Stimulated activated CD8-positive, alpha-beta memory T cell treated with anti-CD3 and anti-CD28 coated beads, Interleukin-4, amount 100 ng/mL, for 24 hours (primary cell): ENCODE data around the gene KMT2B.
"Not testable (repeated sequence)": the region's sequence is repeated elsewhere in the genome, so short reads cannot be mapped to it uniquely, and the experiment has no call there.

ENCODE experiments used
- DNase-seq: peaks from one replicate; pipeline ENCODE4 v3.0.0-alpha.2; 2020; ENCODE audit warnings: low read depth

The KMT2B gene

DNA sequence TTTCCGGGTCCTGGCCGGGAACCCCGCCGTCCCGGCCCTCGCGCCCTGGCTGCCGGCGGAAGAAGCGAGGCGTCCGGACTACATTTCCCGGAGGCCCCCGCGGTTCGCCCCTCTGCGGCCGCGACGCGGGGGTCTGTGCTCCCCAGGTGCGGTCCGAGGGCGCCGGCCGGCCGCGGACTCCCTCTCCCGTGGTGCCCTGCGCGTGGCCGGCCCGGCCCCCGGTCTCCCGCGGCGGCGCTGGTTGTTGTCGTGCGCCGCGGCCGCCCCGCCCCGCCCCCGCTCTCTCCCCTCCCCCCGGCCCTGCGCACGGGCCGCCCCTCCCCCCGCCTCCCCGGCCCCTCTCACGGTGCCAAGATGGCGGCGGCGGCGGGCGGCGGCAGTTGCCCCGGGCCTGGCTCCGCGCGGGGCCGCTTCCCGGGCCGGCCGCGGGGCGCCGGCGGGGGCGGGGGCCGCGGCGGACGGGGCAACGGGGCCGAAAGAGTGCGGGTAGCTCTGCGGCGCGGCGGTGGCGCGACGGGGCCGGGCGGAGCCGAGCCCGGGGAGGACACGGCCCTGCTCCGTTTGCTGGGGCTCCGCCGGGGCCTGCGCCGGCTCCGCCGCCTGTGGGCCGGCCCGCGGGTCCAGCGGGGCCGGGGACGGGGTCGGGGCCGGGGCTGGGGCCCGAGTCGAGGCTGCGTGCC is at the start of gene KMT2B:
Gene KMT2B (plus strand): TSS at position 339 of the 680 bp plus-strand sequence. CDS start 16 bp downstream, at position 355.
- DNase-seq, result no peak

DNA sequence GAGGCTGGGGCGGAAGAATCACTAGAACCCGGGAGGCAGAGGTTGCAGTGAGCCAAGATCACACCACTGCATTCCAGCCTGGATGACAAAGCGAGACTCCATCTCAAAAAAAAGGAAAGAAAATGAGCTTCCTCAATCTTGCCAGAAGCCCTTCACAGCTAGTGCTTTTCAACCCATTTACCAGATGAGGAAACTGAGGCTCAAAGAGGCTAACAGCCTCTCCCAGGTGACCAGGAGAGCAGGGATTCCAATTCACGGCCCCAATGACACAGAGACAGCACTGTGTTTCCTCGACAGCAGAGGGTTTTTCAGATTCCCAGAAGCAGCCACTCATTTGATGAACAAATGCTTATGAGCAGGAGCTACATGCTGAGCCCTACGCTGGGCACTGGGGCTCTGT is 48.2 kb upstream of the KMT2B start:
- no peak for DNase-seq

DNA sequence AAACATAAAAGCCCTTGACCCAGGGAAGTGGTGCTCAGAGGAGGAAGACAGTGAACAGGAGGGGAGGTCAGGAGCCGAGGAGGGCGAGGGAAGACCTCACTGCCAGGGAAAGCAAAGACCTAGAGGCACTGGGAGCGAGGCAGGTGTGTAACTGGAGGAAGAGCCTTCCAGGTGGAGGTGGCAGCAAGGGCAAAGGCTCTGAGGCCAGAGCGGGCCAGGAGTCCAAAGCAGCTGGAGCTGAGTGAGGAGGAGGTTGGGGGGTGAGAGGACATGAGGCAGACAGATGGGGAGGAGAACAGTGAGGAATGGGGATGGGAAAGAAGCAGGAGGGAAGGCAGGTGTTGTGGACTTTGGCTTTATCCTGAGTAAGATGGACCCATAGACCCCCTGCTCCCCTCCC is 47.8 kb upstream of the KMT2B start:
- DNase-seq, result no peak

DNA sequence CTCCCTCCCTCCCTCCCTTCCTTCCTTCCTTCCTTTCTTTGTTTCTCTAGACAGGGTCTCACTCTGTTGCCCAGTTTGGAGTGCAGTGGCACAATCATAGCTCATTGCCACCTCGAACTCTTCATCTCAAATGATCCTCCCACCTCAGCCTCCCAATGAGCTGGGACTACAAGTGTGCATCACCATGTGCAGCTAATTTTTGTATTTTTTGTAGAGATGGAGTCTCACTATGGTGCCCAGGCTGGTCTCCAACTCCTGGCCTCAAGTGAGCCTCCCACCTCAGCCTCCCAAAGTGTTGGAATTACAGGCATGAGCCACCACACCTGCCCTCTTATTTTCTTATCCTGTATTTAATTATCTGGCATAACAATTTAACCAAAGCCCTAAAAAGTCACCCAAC is 47.1 kb upstream of the KMT2B start:
- DNase-seq, result no peak

DNA sequence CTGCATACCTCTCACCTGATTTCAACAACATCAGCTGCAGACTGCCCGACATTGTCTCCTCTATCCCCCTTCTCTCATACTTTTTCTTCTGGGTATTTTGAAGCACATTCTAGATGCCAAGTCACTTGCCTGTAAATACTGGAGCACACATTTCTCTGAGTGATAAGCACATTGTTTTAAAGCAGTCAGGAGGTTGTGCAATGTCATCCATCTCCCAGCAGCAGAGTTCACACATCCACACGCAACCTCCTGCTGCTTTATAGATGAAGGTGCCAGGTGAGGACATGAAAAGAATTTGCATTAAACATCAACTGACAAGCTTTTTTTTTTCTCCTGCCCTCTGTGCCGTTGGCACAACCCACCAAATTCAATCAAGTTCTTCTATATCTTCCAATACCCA is 46.0 kb upstream of the KMT2B start:
- DNase-seq, result no peak

- peak; percentile 25 for DNase-seq
These were observed 44.5 kb upstream of the KMT2B start for GRCh38 chr19:35673121-35673804.

GRCh38 chr19:35675589-35676140 is 42.1 kb upstream of the KMT2B start:
- DNase-seq, result no peak

GRCh38 chr19:35689836-35690235 is 28.0 kb upstream of the KMT2B start:
- DNase-seq, result no peak

- not testable (repeated sequence) for DNase-seq
These were observed 26.7 kb upstream of the KMT2B start for GRCh38 chr19:35691106-35691505.

DNA sequence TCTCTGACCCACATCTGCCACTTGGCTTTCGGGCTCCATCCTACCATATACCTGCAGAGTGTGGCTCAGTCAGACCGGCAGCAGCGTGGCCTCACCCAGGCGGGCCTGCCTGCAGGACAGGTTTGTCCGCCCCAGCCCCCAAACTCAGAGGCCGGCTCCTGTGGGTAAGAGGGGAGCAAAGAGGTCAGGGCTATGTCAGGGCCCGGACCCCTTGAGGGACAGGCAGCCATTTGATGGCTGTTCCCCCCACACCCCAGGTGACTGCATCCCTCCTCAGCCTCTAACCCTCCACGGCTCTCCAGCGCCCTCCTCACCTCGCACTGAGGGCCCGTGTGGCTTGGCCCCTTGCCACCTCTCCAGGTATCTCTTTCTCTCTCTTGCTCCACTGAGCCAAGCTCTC is 25.8 kb upstream of the KMT2B start:
- no peak for DNase-seq

- no peak for DNase-seq
These were observed 24.4 kb upstream of the KMT2B start for GRCh38 chr19:35693422-35693821.

GRCh38 chr19:35693835-35694599 is 23.8 kb upstream of the KMT2B start:
- peak; percentile 78 for DNase-seq

GRCh38 chr19:35695895-35696422 is 21.8 kb upstream of the KMT2B start:
- no peak for DNase-seq

GRCh38 chr19:35696835-35697234 is 21.0 kb upstream of the KMT2B start:
- no peak for DNase-seq

- peak; percentile 88 for DNase-seq
These were observed 15.4 kb upstream of the KMT2B start for GRCh38 chr19:35702223-35703012.

- no peak for DNase-seq
These were observed 14.5 kb upstream of the KMT2B start for GRCh38 chr19:35703343-35703742.

- DNase-seq, result no peak
These were observed 13.6 kb upstream of the KMT2B start, which contains the start of gene ZBTB32 for GRCh38 chr19:35704218-35704617. TSS of gene ZBTB32 (plus strand) at chr19:35704558. CDS start at chr19:35714627, 10,069 bp downstream.

DNA sequence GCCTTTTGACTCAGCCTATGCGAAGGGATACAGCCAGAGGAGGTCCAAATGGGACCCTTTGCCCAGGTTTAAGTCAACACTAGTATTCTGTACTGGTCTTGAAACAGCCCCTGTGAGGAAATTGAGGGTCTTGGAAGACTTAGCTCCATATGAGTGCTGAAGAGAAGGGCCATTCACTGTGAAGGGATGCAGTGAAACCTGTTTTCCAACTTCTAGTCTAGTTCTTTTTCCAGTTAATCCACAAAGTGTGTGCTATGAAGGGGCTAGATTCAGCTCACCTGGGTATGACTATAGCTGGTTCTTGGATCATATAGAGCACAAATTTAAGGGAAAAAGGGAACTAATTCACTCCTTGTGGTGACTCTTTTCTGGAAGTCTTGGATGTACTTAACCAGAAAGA is 9.4 kb upstream of the KMT2B start:
- DNase-seq, result no peak

DNA sequence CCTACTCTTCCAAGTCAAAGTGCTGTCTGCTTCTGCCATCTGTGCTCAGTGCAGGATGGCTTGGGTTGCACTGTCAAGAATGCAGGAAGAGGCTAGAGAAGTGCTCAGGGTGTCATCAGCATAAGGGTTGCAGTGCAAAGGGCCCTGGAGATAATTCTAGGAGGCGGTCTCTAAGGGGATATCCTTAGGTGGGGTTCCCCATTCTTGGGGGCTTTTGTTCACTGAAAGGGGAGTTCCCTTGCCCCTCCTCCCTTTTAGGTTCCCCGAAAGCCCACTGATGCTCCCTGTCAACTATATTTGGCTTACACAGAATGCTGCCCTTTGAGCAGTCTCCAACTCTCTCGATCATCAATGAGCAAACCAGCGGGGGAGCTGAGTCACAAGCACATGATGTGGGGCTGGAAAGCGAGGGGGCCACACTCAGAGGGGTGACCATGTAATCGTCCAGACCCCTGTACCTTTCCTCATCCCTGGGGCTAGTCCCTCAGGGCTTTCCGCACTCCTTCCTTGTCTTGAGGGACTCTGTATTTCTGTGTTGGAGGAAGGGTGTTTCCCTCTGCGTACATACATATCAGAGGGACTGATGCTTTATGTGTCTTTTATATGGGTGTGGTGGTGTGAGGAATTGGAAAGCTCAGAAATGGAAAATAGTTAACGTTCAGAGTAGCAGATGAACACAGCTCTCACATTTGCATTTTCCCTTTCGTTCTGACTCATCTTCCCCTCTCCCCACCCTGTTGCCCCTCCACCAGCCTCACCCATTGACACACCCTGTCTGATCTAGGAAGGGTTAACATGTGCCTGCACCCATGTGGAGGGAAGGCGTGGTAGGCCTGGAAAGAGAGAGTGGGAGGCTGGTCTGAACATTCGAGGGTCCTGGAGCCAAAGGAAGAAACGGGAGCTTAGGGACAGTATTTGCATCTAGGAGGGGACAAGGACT is 6.7 kb upstream of the KMT2B start:
- peak; percentile 52 for DNase-seq
